Mesenchymal stem cell (in vitro differentiated cells and primary cell): ENCODE measurements around the gene RASSF8.

Experiments
- DNase-seq: peaks from one replicate; pipeline ENCODE4 v3.0.0-alpha.2; 2013
- H2AFZ ChIP-seq: one replicate; pipeline ENCODE4 v1.6.1; 2013; ENCODE audit warnings: low read depth, mild to moderate bottlenecking, control low read depth, inconsistent platforms, low read length, moderate library complexity
- H2AK5ac ChIP-seq: 2 replicates; pipeline ENCODE4 v1.6.1; 2013; ENCODE audit warnings: low read length, moderate library complexity, mild to moderate bottlenecking, inconsistent platforms; ENCODE audit not compliant: severe bottlenecking
- H2BK120ac ChIP-seq: one replicate; pipeline ENCODE4 v1.6.1; 2013; ENCODE audit warnings: low read depth, mild to moderate bottlenecking, inconsistent platforms, low read length, moderate library complexity
- H2BK12ac ChIP-seq, 2 experiments: one replicate each; pipeline ENCODE4 v1.6.1; 2013; ENCODE audit warnings: inconsistent platforms in 2 of 2, low read length in 2 of 2, mild to moderate bottlenecking in 2 of 2, moderate library complexity in 2 of 2, control low read depth in 1 of 2
- H2BK15ac ChIP-seq: one replicate; pipeline ENCODE4 v1.6.1; 2013; ENCODE audit warnings: mild to moderate bottlenecking, low read depth, inconsistent platforms; ENCODE audit not compliant: poor library complexity, severe bottlenecking
- H2BK5ac ChIP-seq: 2 replicates; pipeline ENCODE4 v1.6.1; 2013; ENCODE audit warnings: low read depth, mild to moderate bottlenecking, low read length, control low read depth, inconsistent platforms; ENCODE audit not compliant: poor library complexity, severe bottlenecking
- H3K14ac ChIP-seq, 2 experiments: one replicate each; pipeline ENCODE4 v1.6.1; 2013; ENCODE audit warnings: inconsistent platforms in 2 of 2, low read length in 2 of 2, control low read depth in 1 of 2, mild to moderate bottlenecking in 1 of 2, moderate library complexity in 1 of 2
- H3K18ac ChIP-seq, 2 experiments: one replicate each; pipeline ENCODE4 v1.6.1; 2013; ENCODE audit warnings: inconsistent platforms in 2 of 2, low read length in 2 of 2, control low read depth in 1 of 2, low read depth in 1 of 2, mild to moderate bottlenecking in 1 of 2
- H3K23ac ChIP-seq, 2 experiments: one replicate each; pipeline ENCODE4 v1.6.1; 2013; ENCODE audit warnings: inconsistent platforms in 2 of 2, low read length in 2 of 2, mild to moderate bottlenecking in 2 of 2, moderate library complexity in 2 of 2, control low read depth in 1 of 2
- H3K27ac ChIP-seq: 2 replicates; pipeline ENCODE4 v1.5.1; 2013; ENCODE audit warnings: mild to moderate bottlenecking, moderate library complexity, low read length, control low read depth, inconsistent platforms; ENCODE audit not compliant: poor library complexity, severe bottlenecking
- H3K27me3 ChIP-seq, 2 experiments: 2 replicates each; pipeline versions ENCODE4 v1.6.1 to v1.7.0; 2013; ENCODE audit warnings: low read length in 2 of 2, mild to moderate bottlenecking in 2 of 2, moderate library complexity in 2 of 2, control low read depth in 1 of 2, inconsistent platforms in 1 of 2; ENCODE audit not compliant: control insufficient read depth in 1 of 2, insufficient read depth in 1 of 2
- H3K36me3 ChIP-seq, 2 experiments: 2 replicates each; pipeline versions ENCODE4 v1.6.1 to v1.7.0; 2013; ENCODE audit warnings: low read length in 2 of 2, control low read depth in 1 of 2, inconsistent platforms in 1 of 2, low read depth in 1 of 2, mild to moderate bottlenecking in 1 of 2; ENCODE audit not compliant: insufficient read depth in 2 of 2, control insufficient read depth in 1 of 2
- H3K4ac ChIP-seq, 2 experiments: one replicate each; pipeline ENCODE4 v1.6.1; 2013; ENCODE audit warnings: inconsistent platforms in 2 of 2, low read length in 2 of 2, mild to moderate bottlenecking in 2 of 2, moderate library complexity in 2 of 2, control low read depth in 1 of 2, low read depth in 1 of 2
- H3K4me1 ChIP-seq: 2 replicates; pipeline ENCODE4 v1.6.1; 2013; ENCODE audit warnings: low read depth, low read length, control low read depth; ENCODE audit not compliant: control insufficient read depth, insufficient read depth
- H3K4me2 ChIP-seq: 2 replicates; pipeline ENCODE4 v1.6.1; 2013; ENCODE audit warnings: low read length, mild to moderate bottlenecking, inconsistent platforms; ENCODE audit not compliant: poor library complexity, severe bottlenecking
- H3K4me3 ChIP-seq, 2 experiments: 2 replicates each; pipeline versions ENCODE4 v1.5.1 to v1.7.0; 2013; ENCODE audit warnings: low read length in 2 of 2, mild to moderate bottlenecking in 2 of 2, control low read depth in 1 of 2, low read depth in 1 of 2; ENCODE audit not compliant: insufficient read depth in 1 of 2
- H3K79me1 ChIP-seq: replicated peaks from 2 replicates; pipeline ENCODE4 v1.6.1; 2013; ENCODE audit warnings: mild to moderate bottlenecking, control low read depth, low read length, inconsistent platforms; ENCODE audit not compliant: poor library complexity, severe bottlenecking
- H3K9ac ChIP-seq: 2 replicates; pipeline ENCODE4 v1.7.0; 2013; ENCODE audit warnings: mild to moderate bottlenecking, low read length, moderate library complexity
- H3K9me3 ChIP-seq: 2 replicates; pipeline ENCODE4 v1.7.0; 2013; ENCODE audit warnings: mild to moderate bottlenecking, low read length; ENCODE audit not compliant: control insufficient read depth
- H4K8ac ChIP-seq: one replicate; pipeline ENCODE4 v1.6.1; 2013; ENCODE audit warnings: inconsistent platforms, mild to moderate bottlenecking, low read length, moderate library complexity
- H4K91ac ChIP-seq: one replicate; pipeline ENCODE4 v1.6.1; 2013; ENCODE audit warnings: mild to moderate bottlenecking, low read length, inconsistent platforms
- WGBS: methylation state at CpG from one replicate; pipeline ENCODE4 v1.1.7; 2013; ENCODE audit warnings: mixed read lengths; 5-methylcytosine and 5-hydroxymethylcytosine counted together

The RASSF8 gene

GRCh38 chr12:26036877-26037276 lies 78.4 kb downstream of the RASSF8 start:
- Histone ChIP-seq H2BK15ac (no peak overlapping the region), H3K27me3 (no peaks in the 10 kb centered on the region), H3K4ac (no peak overlapping the region), H2AFZ (no peak overlapping the region), H3K14ac (no peak overlapping the region), H3K9me3 (no peaks in the 10 kb centered on the region), H3K36me3 (peaks cover 0 to 9% of the 10 kb centered on the region in 2 experiments), H3K4me3 (no peak overlapping the region), H4K8ac (no peak overlapping the region), H2BK5ac (no peak overlapping the region), H3K23ac (no peak overlapping the region), H2BK12ac (no peak overlapping the region), H3K9ac (no peak overlapping the region), H4K91ac (no peak overlapping the region), H2AK5ac (no peak overlapping the region), H3K4me1 (peaks cover 3% of the 10 kb centered on the region), H3K79me1 (peaks cover 24% of the 10 kb centered on the region), H3K18ac (no peak overlapping the region), H3K27ac (no peak overlapping the region), H2BK120ac (no peak overlapping the region), H3K4me2 (no peak overlapping the region)
- no peak for DNase-seq
- WGBS = 67% methylated on average over 3 of the region's 4 CpGs

GRCh38 chr12:26037615-26038220 lies 79.2 kb downstream of the RASSF8 start:
- Histone ChIP-seq H3K36me3 (peaks cover 0 to 9% of the 10 kb centered on the region in 2 experiments), H3K4me2 (no peak overlapping the region), H2BK15ac (no peak overlapping the region), H3K23ac (no peak overlapping the region), H3K27me3 (no peaks in the 10 kb centered on the region), H2AFZ (no peak overlapping the region), H2BK120ac (no peak overlapping the region), H2BK5ac (no peak overlapping the region), H4K91ac (no peak overlapping the region), H3K79me1 (peaks cover 24% of the 10 kb centered on the region), H4K8ac (no peak overlapping the region), H2BK12ac (no peak overlapping the region), H3K4me3 (no peak overlapping the region), H3K14ac (no peak overlapping the region), H2AK5ac (no peak overlapping the region), H3K4ac (no peak overlapping the region), H3K9ac (peak overlapping the region; percentile 4), H3K27ac (no peak overlapping the region), H3K9me3 (no peaks in the 10 kb centered on the region), H3K18ac (no peak overlapping the region), H3K4me1 (peaks cover 3% of the 10 kb centered on the region)
- 63% methylated on average over 1 of the region's 2 CpGs for WGBS
- no peak for DNase-seq

- Histone ChIP-seq H3K36me3 (peaks cover 0 to 7% of the 10 kb centered on the region in 2 experiments), H3K27ac (peak overlapping the region; percentile 20), H4K8ac (no peak overlapping the region), H3K4ac (no peak overlapping the region), H3K9me3 (no peaks in the 10 kb centered on the region), H3K14ac (no peak overlapping the region), H3K4me3 (no peak overlapping the region), H3K18ac (no peak overlapping the region), H2AFZ (no peak overlapping the region), H2BK15ac (no peak overlapping the region), H3K79me1 (peaks cover 18% of the 10 kb centered on the region), H2BK12ac (no peak overlapping the region), H2BK5ac (no peak overlapping the region), H3K23ac (no peak overlapping the region), H3K4me2 (no peak overlapping the region), H2AK5ac (no peak overlapping the region), H3K27me3 (no peaks in the 10 kb centered on the region), H2BK120ac (no peak overlapping the region), H4K91ac (no peak overlapping the region), H3K4me1 (peaks cover 2% of the 10 kb centered on the region), H3K9ac (peak overlapping the region; percentile 40)
- 90% methylated on average over 2 of the region's 2 CpGs for WGBS
- DNase-seq = no peak
Measured at GRCh38 chr12:26042645-26043044, 84.2 kb downstream of the RASSF8 start.

- H3K4ac ChIP-seq = no peak overlapping the region
- H3K4me2 ChIP-seq = no peak overlapping the region
- H3K4me1 ChIP-seq = peaks cover 4% of the 10 kb centered on the region
- WGBS = 79% methylated on average over 5 of the region's 10 CpGs
- H2BK12ac ChIP-seq = no peak overlapping the region
- no peak overlapping the region for H2BK15ac ChIP-seq
- H3K18ac ChIP-seq = no peak overlapping the region
- peaks cover 0 to 10% of the 10 kb centered on the region in 2 experiments for H3K36me3 ChIP-seq
- H2AFZ ChIP-seq = no peak overlapping the region
- no peaks in the 10 kb centered on the region for H3K9me3 ChIP-seq
- H2BK5ac ChIP-seq = no peak overlapping the region
- peak overlapping the region; percentile 40 for H3K9ac ChIP-seq
- no peak overlapping the region for H4K8ac ChIP-seq
- H3K27ac ChIP-seq = peak overlapping the region; percentile 20
- no peak for DNase-seq
- peaks cover 21% of the 10 kb centered on the region for H3K79me1 ChIP-seq
- H2AK5ac ChIP-seq = no peak overlapping the region
- no peak overlapping the region for H3K14ac ChIP-seq
- no peaks in the 10 kb centered on the region for H3K27me3 ChIP-seq
- peak overlapping the region in 1 of 2 experiments; percentile 16 for H3K4me3 ChIP-seq
- no peak overlapping the region for H3K23ac ChIP-seq
- H2BK120ac ChIP-seq = no peak overlapping the region
- H4K91ac ChIP-seq = no peak overlapping the region
Measured at GRCh38 chr12:26043135-26044006, 84.9 kb downstream of the RASSF8 start.
